Karpas-422 (cell line): ENCODE measurements around the gene CDC14B. TPM values are rescaled to one million over a fixed set of nuclear protein-coding genes. Genes with fewer than 3 reads are reported as not detected.
"Not testable (repeated sequence)": the region's sequence is repeated elsewhere in the genome, so short reads cannot be mapped to it uniquely, and the experiment has no call there.

Experiments
- DNase-seq: peaks from one replicate; pipeline ENCODE4 v3.0.0-alpha.2; 2015
- H2AFZ ChIP-seq: fragments of 200-600 bp; sonication (generic); 2 replicates; pipeline ENCODE4 v1.6.1; 2014; ENCODE audit warnings: antibody characterized with exemption, low read length, mixed read lengths
- H3K27ac ChIP-seq: fragments of 200-600 bp; sonication (generic); 2 replicates; pipeline ENCODE4 v1.5.1; 2014; ENCODE audit warnings: mild to moderate bottlenecking, low read length, moderate library complexity
- H3K27me3 ChIP-seq: fragments of 200-600 bp; sonication (generic); 2 replicates; pipeline ENCODE4 v1.6.1; 2014; ENCODE audit warnings: low read length, mixed read lengths
- H3K36me3 ChIP-seq: fragments of 200-600 bp; sonication (generic); 2 replicates; pipeline ENCODE4 v1.6.1; 2014; ENCODE audit warnings: low read length, mixed read lengths; ENCODE audit not compliant: insufficient read depth
- H3K4me1 ChIP-seq: fragments of 200-600 bp; sonication (generic); 2 replicates; pipeline ENCODE4 v1.6.1; 2014; ENCODE audit warnings: mild to moderate bottlenecking, low read length, mixed read lengths
- H3K4me2 ChIP-seq: fragments of 200-600 bp; sonication (generic); 2 replicates; pipeline ENCODE4 v1.6.1; 2014; ENCODE audit warnings: low read length, low read depth, mild to moderate bottlenecking; ENCODE audit not compliant: poor library complexity, severe bottlenecking
- H3K4me3 ChIP-seq: fragments of 200-600 bp; sonication (generic); 2 replicates; pipeline ENCODE4 v1.5.1; 2014; ENCODE audit warnings: mild to moderate bottlenecking, antibody characterized with exemption, low read length, mixed read lengths
- H3K79me2 ChIP-seq: fragments of 200-600 bp; sonication (generic); 2 replicates; pipeline ENCODE4 v1.6.1; 2014; ENCODE audit warnings: mild to moderate bottlenecking, low read length, mixed read lengths
- H3K9ac ChIP-seq: fragments of 200-600 bp; sonication (generic); 2 replicates; pipeline ENCODE4 v1.6.0; 2014; ENCODE audit warnings: low read length
- H3K9me2 ChIP-seq: fragments of 200-600 bp; sonication (generic), shearing (Covaris generic); replicated peaks from 2 replicates; pipeline ENCODE4 v1.6.0; 2014; ENCODE audit warnings: mild to moderate bottlenecking, low read length, moderate library complexity; ENCODE audit not compliant: insufficient read depth
- H3K9me3 ChIP-seq: fragments of 300-700, 200-600 bp; sonication (generic); 2 replicates; pipeline ENCODE4 v1.6.1; 2014; ENCODE audit warnings: low read length, mixed read lengths
- H4K20me1 ChIP-seq: fragments of 200-600 bp; sonication (generic); 2 replicates; pipeline ENCODE4 v1.6.1; 2014; ENCODE audit warnings: mild to moderate bottlenecking, antibody characterized with exemption, low read length, low read depth; ENCODE audit not compliant: insufficient read depth
- total RNA-seq: library from RNA; depleted of rRNA; stranded (reverse); fragments of >200 nt; shearing (Covaris generic); gene quantifications from 2 replicates; pipeline ENCODE4 v1.2.3, GENCODE V29; 2014; ENCODE audit warnings: low replicate concordance

CDC14B gene
- total RNA-seq, 1 experiment from 2014 or later, result 1.3 TPM

DNA sequence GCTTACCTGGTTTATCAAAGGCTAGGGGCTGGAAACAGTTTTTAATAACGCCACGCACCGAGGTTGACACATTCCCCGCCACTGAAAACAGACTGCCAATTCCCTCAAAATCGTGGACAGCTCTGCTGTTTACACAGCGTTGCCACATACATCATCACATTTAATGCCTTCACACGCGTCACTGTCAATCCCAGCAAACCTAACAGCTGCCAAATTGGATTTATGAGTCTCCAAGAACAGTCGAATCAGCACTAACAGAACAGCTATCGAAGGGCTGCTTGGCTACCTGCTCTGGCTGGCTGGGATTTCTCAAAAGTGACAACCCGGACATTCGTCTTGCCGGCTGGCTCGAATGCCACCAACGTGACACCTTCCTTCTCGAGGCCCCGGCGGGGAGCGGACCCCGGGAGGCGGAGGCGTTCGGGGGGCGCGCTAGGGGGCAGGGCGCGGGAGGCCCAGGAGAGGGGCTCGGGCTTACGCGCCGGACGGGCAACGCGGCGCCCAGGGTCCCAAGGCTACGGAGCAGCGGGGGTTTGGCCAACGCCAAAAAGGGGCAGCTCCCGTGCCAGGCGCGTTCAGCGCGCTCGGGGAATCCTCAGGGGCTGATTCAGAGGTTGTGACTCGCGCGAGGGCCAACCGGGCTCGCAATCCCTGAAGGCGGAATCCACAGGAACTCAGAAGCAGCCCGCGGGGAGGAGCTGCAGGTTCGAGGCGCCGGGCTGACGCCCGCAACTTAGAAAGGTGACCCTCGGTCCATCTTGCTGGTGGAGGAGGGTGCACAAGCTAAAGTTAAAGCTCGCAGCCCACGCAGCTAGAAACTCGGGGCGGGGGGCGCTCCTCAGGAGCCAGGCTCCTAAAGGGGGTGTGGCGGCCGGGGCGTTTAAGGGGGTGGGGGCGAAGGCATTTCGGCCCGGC, 1.2 kb downstream of the CDC14B start:
- no peak overlapping the region for H3K4me3 ChIP-seq
- H3K36me3 ChIP-seq, result no peaks in the 10 kb centered on the region
- no peaks in the 10 kb centered on the region for H4K20me1 ChIP-seq
- H3K4me2 ChIP-seq, result no peak overlapping the region
- no peaks in the 10 kb centered on the region for H3K79me2 ChIP-seq
- no peaks in the 10 kb centered on the region for H3K4me1 ChIP-seq
- no peaks in the 10 kb centered on the region for H3K27me3 ChIP-seq
- DNase-seq, result no peak
- H3K9ac ChIP-seq, result no peak overlapping the region
- H3K9me2 ChIP-seq, result no peaks in the 10 kb centered on the region
- no peak overlapping the region for H2AFZ ChIP-seq
- H3K9me3 ChIP-seq, result no peaks in the 10 kb centered on the region
- no peak overlapping the region for H3K27ac ChIP-seq

DNA sequence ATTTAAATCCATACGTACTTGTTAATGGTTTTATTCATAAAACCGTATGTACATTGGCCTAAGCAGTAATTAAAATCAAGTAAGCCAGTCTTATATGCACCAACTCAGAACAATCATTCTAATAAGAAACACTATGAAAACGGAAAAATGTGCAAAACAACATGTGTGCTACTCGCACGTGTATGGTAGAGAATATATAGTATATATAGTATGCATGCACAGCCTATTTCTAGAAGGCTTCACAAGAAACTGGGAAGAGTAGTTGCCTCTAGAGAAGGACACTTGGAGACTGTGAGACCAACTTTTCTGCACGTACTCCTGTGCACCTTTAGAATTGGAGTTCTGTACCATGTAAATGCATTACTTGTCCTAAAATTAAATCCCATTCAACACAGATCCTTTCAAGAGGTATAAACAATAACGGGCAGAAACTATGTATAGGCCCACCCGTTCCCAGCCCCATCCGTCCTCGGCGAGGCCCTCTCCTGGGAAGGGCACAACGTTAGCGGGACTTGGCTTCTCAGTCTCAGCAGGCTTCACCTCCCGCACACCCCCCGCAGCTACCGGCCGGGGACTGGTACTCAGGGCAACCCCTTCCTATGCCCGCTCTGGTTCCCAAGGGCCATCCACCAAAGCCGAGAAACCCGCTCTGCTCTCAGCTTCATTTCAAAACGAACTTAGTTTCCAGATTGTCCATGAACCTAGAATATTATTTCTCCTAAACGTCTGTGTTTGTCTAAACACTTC, 2.0 kb downstream of the CDC14B start:
- Histone ChIP-seq H3K4me3 (no peak overlapping the region), H3K9ac (no peak overlapping the region), H3K4me2 (no peak overlapping the region), H3K36me3 (no peaks in the 10 kb centered on the region), H2AFZ (no peak overlapping the region), H3K27ac (no peak overlapping the region), H3K9me3 (no peaks in the 10 kb centered on the region), H3K79me2 (no peaks in the 10 kb centered on the region), H3K4me1 (no peaks in the 10 kb centered on the region), H4K20me1 (no peaks in the 10 kb centered on the region), H3K9me2 (no peaks in the 10 kb centered on the region), H3K27me3 (no peaks in the 10 kb centered on the region)
- no peak for DNase-seq

DNA sequence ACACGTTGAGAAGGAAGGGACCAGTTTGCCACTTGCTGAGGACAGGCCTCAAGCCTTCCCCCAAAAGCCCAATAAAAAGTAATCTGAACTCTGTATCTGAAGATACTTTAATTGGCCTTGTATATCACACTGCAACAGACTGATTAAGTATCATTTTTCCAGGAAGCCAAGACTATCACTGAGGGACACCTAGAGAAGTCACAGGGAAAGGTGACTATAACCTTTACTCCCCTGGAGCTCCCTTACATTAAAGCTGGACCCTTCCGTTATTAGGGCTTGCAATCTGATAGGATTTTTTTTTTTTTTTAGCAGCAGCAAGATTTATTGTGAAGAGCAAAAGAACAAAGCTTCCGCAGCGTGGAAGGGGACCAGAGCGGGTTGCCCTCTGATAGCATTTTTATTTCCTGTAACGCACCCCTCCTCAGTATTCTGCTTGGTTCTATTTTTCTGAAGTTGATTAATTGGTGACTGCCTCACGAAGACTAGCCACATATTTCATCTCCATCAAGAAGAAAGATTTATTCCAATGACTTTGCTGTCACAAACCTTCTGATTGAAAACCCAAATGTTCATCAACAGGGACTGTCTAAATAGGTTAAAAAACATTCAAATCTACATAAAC, 2.7 kb downstream of the CDC14B start:
- H3K4me2 ChIP-seq, result no peak overlapping the region
- H3K9me2 ChIP-seq, result no peaks in the 10 kb centered on the region
- no peaks in the 10 kb centered on the region for H3K79me2 ChIP-seq

DNA sequence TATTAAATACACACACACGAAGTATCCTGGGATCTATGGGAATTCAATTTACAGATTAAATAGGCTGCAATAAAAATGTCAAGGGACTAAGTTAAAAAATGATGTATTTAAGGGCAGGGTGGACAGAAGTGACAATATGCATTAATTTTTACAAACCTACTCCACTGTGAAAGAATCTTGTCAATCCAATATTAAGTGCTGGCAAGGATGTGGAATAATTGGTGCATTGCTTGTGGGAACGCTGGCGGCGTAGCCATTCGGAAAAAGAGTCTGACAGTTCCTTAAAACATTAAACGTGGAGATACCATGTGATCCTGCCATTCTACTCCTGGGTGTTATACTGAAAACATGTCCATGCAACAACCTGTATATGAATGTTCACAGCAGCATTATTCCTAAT, 4.2 kb downstream of the CDC14B start:
- H2AFZ ChIP-seq, result no peak overlapping the region
- H3K9me3 ChIP-seq, result no peaks in the 10 kb centered on the region
- H3K4me2 ChIP-seq, result no peak overlapping the region
- no peak overlapping the region for H3K27ac ChIP-seq
- H3K4me1 ChIP-seq, result no peaks in the 10 kb centered on the region
- H3K27me3 ChIP-seq, result no peaks in the 10 kb centered on the region
- no peak overlapping the region for H3K9ac ChIP-seq
- no peak for DNase-seq
- no peaks in the 10 kb centered on the region for H3K9me2 ChIP-seq
- H3K79me2 ChIP-seq, result no peaks in the 10 kb centered on the region
- H4K20me1 ChIP-seq, result no peaks in the 10 kb centered on the region
- H3K36me3 ChIP-seq, result no peaks in the 10 kb centered on the region
- H3K4me3 ChIP-seq, result no peak overlapping the region

More for the DNA sequence above, 2.7 kb downstream of the CDC14B start:
- H3K4me1 ChIP-seq, result no peaks in the 10 kb centered on the region
- no peaks in the 10 kb centered on the region for H3K27me3 ChIP-seq
- no peak overlapping the region for H3K27ac ChIP-seq
- no peak overlapping the region for H3K9ac ChIP-seq
- no peak overlapping the region for H2AFZ ChIP-seq
- H3K4me3 ChIP-seq, result no peak overlapping the region
- DNase-seq, result no peak
- no peaks in the 10 kb centered on the region for H3K36me3 ChIP-seq
- H3K9me3 ChIP-seq, result no peaks in the 10 kb centered on the region
- H4K20me1 ChIP-seq, result no peaks in the 10 kb centered on the region

DNA sequence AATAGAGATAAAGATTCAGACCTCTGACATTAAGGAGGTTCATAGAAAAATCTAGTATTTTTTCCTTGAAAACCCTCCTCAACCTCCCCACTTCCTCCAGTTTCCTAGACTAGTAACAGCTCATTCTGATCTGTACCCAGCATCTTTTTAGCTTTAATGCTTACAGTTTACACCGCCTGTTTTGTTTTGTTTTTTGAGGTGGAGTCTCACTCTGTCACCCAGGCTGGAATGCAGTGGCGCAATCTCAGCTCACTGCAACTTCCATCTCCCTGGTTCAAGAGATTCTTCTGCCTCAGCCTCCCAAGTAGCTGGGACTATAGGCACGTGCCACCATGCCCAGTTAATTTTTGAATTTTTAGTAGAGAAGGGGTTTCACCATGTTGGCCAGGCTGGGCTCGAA, 5.0 kb downstream of the CDC14B start:
- not testable (repeated sequence) for H3K27me3 ChIP-seq, H3K4me1 ChIP-seq, H3K36me3 ChIP-seq

DNA sequence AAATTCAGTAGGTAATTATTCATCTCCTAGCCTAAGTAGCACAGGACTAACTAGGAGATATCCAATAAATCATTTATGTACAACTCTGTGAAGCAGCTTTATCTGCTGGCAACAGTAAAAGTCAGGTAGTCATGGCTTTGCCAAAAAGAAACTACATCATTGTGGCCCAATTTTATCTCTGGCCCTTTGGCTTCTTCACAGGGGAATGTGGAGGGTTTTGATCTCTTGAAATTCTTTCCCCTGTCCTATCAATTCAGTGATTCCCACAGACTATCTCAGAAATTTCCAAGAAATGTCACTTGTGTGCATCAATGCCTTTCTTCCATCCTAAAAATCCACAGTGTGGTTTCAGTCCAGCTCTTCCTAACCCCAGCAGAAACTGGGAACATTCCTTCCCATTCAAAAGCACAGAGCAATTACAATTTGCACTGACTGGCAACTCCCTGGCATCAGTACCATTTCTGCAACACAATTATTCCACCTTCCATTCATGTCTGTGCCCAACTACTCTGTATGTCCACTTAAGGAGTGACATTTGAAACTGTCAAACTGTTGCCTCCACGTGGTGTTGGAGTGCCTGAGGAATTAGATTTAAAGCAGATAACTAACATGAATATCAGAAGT, 6.6 kb downstream of the CDC14B start:
- Histone ChIP-seq H2AFZ (no peak overlapping the region), H4K20me1 (no peaks in the 10 kb centered on the region), H3K27me3 (no peaks in the 10 kb centered on the region), H3K9me2 (no peaks in the 10 kb centered on the region), H3K27ac (no peak overlapping the region), H3K4me3 (no peak overlapping the region), H3K9me3 (no peaks in the 10 kb centered on the region), H3K79me2 (no peaks in the 10 kb centered on the region), H3K36me3 (no peaks in the 10 kb centered on the region), H3K4me1 (no peaks in the 10 kb centered on the region), H3K9ac (no peak overlapping the region), H3K4me2 (no peak overlapping the region)
- no peak for DNase-seq

More for the DNA sequence above, 5.0 kb downstream of the CDC14B start:
- H3K27ac ChIP-seq, H3K9me3 ChIP-seq, H3K9ac ChIP-seq, H2AFZ ChIP-seq, H3K4me3 ChIP-seq, H4K20me1 ChIP-seq, DNase-seq, H3K4me2 ChIP-seq, H3K9me2 ChIP-seq, H3K79me2 ChIP-seq: not testable (repeated sequence)

DNA sequence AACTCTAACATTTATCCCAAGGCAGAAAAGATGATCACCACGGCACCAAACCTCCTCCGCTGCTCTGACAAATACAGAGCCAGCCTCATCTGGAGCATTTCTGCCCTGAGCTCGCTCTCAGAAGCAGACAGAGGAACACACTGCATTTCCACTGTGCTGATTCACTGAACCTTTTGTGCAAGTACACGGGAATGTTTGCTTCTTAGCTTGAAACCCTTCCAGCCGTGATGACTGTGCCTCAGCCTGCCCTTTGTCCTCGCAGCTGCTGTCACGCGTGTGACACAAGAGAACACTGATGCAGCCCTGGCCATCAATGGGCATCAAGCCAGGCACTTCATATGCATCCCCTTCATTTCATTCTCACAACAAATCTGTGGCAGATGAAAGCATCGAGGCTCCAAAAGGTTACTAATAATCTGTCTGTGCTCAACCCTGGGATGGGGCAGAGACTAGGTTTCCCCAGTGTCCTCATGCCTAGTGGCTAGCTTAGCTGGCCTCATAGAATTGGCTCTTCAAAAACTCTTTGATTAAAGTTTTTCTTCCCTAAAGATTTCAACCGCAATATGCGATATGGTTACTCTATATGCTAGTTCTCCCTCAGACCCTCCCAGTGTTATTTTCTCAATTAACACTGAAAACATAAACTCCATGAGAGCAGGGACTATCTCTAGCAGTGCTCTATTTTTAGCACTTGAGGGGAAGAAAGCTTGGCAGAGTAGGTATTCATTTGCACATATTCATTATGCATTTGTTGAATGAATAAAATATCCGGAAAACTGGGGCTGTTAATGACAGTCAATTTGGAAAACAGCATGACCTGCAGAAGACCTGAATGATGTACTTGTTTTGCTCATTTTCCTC, 7.3 kb downstream of the CDC14B start:
- Histone ChIP-seq H3K79me2 (no peaks in the 10 kb centered on the region), H3K36me3 (no peaks in the 10 kb centered on the region), H3K27ac (no peak overlapping the region), H3K4me3 (no peak overlapping the region), H3K27me3 (no peaks in the 10 kb centered on the region), H3K4me1 (no peaks in the 10 kb centered on the region), H3K9me2 (no peaks in the 10 kb centered on the region), H2AFZ (no peak overlapping the region), H3K4me2 (no peak overlapping the region), H4K20me1 (no peaks in the 10 kb centered on the region), H3K9me3 (no peaks in the 10 kb centered on the region), H3K9ac (no peak overlapping the region)
- DNase-seq, result no peak
